ENCODE results near the gene ABCA13.

ABCA13 gene, protein sequence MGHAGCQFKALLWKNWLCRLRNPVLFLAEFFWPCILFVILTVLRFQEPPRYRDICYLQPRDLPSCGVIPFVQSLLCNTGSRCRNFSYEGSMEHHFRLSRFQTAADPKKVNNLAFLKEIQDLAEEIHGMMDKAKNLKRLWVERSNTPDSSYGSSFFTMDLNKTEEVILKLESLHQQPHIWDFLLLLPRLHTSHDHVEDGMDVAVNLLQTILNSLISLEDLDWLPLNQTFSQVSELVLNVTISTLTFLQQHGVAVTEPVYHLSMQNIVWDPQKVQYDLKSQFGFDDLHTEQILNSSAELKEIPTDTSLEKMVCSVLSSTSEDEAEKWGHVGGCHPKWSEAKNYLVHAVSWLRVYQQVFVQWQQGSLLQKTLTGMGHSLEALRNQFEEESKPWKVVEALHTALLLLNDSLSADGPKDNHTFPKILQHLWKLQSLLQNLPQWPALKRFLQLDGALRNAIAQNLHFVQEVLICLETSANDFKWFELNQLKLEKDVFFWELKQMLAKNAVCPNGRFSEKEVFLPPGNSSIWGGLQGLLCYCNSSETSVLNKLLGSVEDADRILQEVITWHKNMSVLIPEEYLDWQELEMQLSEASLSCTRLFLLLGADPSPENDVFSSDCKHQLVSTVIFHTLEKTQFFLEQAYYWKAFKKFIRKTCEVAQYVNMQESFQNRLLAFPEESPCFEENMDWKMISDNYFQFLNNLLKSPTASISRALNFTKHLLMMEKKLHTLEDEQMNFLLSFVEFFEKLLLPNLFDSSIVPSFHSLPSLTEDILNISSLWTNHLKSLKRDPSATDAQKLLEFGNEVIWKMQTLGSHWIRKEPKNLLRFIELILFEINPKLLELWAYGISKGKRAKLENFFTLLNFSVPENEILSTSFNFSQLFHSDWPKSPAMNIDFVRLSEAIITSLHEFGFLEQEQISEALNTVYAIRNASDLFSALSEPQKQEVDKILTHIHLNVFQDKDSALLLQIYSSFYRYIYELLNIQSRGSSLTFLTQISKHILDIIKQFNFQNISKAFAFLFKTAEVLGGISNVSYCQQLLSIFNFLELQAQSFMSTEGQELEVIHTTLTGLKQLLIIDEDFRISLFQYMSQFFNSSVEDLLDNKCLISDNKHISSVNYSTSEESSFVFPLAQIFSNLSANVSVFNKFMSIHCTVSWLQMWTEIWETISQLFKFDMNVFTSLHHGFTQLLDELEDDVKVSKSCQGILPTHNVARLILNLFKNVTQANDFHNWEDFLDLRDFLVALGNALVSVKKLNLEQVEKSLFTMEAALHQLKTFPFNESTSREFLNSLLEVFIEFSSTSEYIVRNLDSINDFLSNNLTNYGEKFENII (N-terminal part only)

DNA sequence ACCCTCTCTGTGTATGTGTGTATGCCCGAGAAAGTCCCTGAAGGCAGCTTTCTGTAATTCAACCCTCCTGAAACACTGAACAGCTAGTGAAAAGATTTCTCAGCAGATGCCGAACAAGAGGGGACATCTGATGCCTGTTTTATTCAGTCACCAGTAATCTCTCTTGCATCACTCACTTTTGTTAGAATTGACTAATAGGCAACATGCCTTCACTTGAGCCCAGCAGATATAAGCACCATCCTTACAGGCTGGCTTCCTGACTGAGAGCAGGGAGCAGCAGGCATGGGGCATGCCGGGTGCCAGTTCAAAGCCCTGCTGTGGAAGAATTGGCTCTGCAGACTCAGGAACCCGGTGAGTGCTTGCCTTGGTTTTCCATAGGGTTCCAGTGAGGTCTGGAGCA is at the start of gene ABCA13:
Gene ABCA13, plus strand, starts transcription at position 257 of the 400 bp plus-strand sequence. Its CDS starts 26 bp downstream, at position 283.
- H3K4me3 ChIP-seq (ENCODE audit: low read depth, low read length), result no peak within 1 kb of the TSS
- ChIA-PET CTCF (interaction anchor here (3.2 kb wide), 1 partner anchor 16 kb away, joined by 9 read pairs; no protein-coding TSS in a partner anchor), POLR2A (no interaction called here)
- DNase-seq (ENCODE audit: low read depth, low spot score), result no peak
- TF ChIP-seq, protein P1, sequence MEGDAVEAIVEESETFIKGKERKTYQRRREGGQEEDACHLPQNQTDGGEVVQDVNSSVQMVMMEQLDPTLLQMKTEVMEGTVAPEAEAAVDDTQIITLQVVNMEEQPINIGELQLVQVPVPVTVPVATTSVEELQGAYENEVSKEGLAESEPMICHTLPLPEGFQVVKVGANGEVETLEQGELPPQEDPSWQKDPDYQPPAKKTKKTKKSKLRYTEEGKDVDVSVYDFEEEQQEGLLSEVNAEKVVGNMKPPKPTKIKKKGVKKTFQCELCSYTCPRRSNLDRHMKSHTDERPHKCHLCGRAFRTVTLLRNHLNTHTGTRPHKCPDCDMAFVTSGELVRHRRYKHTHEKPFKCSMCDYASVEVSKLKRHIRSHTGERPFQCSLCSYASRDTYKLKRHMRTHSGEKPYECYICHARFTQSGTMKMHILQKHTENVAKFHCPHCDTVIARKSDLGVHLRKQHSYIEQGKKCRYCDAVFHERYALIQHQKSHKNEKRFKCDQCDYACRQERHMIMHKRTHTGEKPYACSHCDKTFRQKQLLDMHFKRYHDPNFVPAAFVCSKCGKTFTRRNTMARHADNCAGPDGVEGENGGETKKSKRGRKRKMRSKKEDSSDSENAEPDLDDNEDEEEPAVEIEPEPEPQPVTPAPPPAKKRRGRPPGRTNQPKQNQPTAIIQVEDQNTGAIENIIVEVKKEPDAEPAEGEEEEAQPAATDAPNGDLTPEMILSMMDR (IDR thresholded peaks at IDR 0.05; ENCODE audit: insufficient read depth, low read length, missing control alignments), result no peak

DNA sequence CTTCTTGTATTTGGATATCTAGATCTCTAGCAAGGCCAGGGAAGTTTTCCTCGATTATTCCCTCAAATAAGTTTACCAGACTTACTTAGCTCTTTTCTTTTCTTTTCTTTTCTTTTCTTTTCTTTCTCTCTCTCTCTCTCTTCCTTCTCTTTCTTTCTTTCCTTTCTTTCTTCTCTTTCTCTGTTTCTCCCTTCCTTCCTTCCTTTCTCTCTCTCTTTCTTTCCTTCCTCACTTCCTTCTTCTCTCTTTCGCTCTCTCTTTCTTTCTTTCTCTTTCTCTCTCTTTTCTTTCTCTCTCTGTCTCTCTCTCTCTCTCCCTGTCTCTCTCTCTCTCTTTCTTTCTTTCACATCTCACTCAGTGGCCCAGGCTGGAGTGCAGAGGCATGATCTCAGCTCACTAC is 45.2 kb upstream of the ABCA13 start:
- ChIA-PET CTCF (interaction anchor here (0.6 to 3.4 kb wide), 2 partner anchors 16 to 132 kb away, joined by 3 to 17 read pairs; no protein-coding TSS in a partner anchor), POLR2A (no interaction called here)
- H3K4me3 ChIP-seq (ENCODE audit: low read depth, low read length), result no peak overlapping the region
- TF ChIP-seq, protein P1 (IDR thresholded peaks at IDR 0.05; ENCODE audit: insufficient read depth, low read length, missing control alignments), result no peak
- DNase-seq (ENCODE audit: low read depth, low spot score), result no peak

DNA sequence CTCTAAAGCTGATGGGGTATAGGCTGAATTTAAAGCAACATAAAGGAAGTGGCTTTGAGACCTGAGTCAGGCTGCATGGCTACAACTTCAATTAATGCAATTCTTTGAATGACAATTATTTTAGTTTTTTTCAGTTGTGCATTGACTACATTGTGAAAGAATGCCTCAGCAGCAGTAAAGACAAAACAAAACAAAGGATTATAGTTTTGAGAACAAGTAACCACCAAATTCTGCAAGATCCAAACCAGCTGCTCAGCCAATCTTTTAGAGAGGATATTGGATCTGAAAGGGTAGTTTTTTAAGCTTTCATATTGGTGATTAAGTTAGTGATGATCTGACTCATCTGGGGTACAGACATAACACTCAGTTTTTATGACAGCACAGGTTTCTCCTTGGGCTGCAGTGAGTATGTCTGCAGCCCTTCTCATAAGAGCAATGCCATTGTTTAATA is 40.6 kb upstream of the ABCA13 start:
- CTCF ChIA-PET, result interaction anchor here (0.6 to 3.1 kb wide), 9 partner anchors 9 to 139 kb away, joined by 3 to 22 read pairs (median 4); no protein-coding TSS in a partner anchor
- peak; percentile 28 for DNase-seq (ENCODE audit: low read depth, low spot score)
- POLR2A ChIA-PET, result interaction anchor here (0.6 kb wide), 1 partner anchor 181 kb away, joined by 3 read pairs; no protein-coding TSS in a partner anchor

DNA sequence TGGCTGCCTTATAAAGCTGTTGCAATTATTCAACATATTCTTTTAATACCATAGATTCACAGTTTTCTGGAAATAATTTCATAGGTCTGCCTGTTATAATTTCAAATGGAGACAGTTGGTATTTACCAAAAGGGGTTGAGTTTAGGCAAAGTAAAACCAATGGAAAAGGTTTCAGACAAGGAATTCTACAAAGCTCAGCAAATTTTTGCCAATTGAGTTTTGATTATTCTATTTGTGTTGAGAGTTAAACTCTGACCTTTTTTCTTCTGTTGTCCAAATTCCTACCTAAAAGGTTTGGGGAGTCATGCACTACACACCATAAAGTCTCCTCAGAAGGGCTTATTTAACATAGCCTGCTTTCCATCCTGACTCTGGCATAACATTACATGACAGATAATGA is 38.5 kb upstream of the ABCA13 start:
- DNase-seq (ENCODE audit: low read depth, low spot score), result no peak
- no peak overlapping the region for H3K4me3 ChIP-seq (ENCODE audit: low read depth, low read length)
- CTCF ChIA-PET, result interaction anchor here (2.2 to 3.1 kb wide), 2 partner anchors 22 kb away, joined by 9 to 22 read pairs; no protein-coding TSS in a partner anchor
- POLR2A ChIA-PET, result no interaction called here
- TF ChIP-seq, protein P1 (IDR thresholded peaks at IDR 0.05; ENCODE audit: insufficient read depth, low read length, missing control alignments), result no peak

More for the DNA sequence above, 40.6 kb upstream of the ABCA13 start:
- TF ChIP-seq, protein P1 (IDR thresholded peaks at IDR 0.05; ENCODE audit: insufficient read depth, low read length, missing control alignments), result no peak
- H3K4me3 ChIP-seq (ENCODE audit: low read depth, low read length), result no peak overlapping the region

DNA sequence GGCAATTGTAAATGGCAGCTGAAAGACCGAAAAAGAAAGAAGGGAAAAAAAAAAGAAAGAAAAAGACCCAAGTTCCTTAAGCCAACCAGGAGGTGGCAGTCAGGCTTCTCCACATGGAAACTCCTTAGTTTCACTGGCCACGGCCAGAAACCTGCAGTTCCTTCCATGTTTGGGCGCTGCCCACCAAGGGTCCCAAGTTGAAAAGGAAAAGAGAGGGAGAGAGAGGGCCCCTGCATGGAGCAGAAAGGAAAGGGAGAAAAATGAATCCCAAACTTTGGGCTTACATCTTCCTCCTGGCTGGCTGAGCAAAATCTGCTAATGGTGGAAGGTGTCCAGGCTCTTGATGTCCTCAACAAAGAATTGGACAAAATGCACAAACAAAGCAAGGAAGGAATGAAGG is 31.8 kb upstream of the ABCA13 start:
- CTCF ChIA-PET, result interaction anchor here (0.6 to 5.1 kb wide), 7 partner anchors 9 to 206 kb away, joined by 3 to 42 read pairs (median 4); no protein-coding TSS in a partner anchor
- POLR2A ChIA-PET, result no interaction called here
- TF ChIP-seq, protein P1 (IDR thresholded peaks at IDR 0.05; ENCODE audit: insufficient read depth, low read length, missing control alignments), result peak; percentile 28
- H3K4me3 ChIP-seq (ENCODE audit: low read depth, low read length), result no peak overlapping the region
- no peak for DNase-seq (ENCODE audit: low read depth, low spot score)
